T-cell (primary cell): ENCODE measurements around the gene TMEM184A. TPM values are rescaled to one million over a fixed set of nuclear protein-coding genes. Genes with fewer than 3 reads are reported as not detected.

Experiments
- ATAC-seq, 4 experiments: fragments of 200-7000 bp in 3 of 4; fragments of 150-1000 bp in 1 of 4; cut with Tn5 transposase; replicated peaks in 1 of 4; 1 replicate in 3 of 4; 2 replicates in 1 of 4; pipeline ENCODE4 v1.10.0; 2021; ENCODE audit warnings: moderate library complexity in 3 of 4, mild to moderate bottlenecking in 2 of 4, moderate number of reproducible peaks in 1 of 4
- CTCF ChIA-PET, 2 donors: fragments of 300-600 bp; sonication (Branson Sonifier 250); formaldehyde crosslinking; loops; one replicate each; lab custom pipeline; 2022; ENCODE audit warnings: antibody characterized with exemption in 2 of 2; lab: Charles Lee
- POLR2A ChIA-PET, 2 donors: fragments of 300-600 bp; sonication (Branson Sonifier 250); formaldehyde crosslinking; loops; one replicate each; lab custom pipeline; 2022; ENCODE audit warnings: antibody characterized with exemption in 2 of 2; lab: Charles Lee
- DNase-seq, 35 experiments: peaks; one replicate each; pipeline versions ENCODE4 v3.0.0 to v3.0.0-alpha.2; 2013 to 2023
- H3K27ac ChIP-seq: one replicate; pipeline ENCODE4 v1.5.1; 2013; ENCODE audit warnings: low read length
- H3K27me3 ChIP-seq, 2 experiments: replicated peaks in 1 of 2; 1 replicate in 1 of 2; 2 replicates in 1 of 2; pipeline versions ENCODE4 v1.6.1 to v1.7.0; 2013; ENCODE audit warnings: low read length in 1 of 2, mixed read lengths in 1 of 2; ENCODE audit not compliant: control insufficient read depth in 2 of 2, insufficient read depth in 2 of 2; ENCODE audit errors: extremely low read depth in 1 of 2
- H3K36me3 ChIP-seq, 2 donors: 1 replicate in 1 of 2; 2 replicates in 1 of 2; pipeline versions ENCODE4 v1.6.1 to v1.7.0; 2013; ENCODE audit warnings: low read length in 1 of 2; ENCODE audit not compliant: control insufficient read depth in 2 of 2, insufficient read depth in 1 of 2; ENCODE audit errors: extremely low read depth in 1 of 2
- H3K4me1 ChIP-seq, 2 experiments: 1 replicate in 1 of 2; 2 replicates in 1 of 2; pipeline versions ENCODE4 v1.6.1 to v1.7.0; 2013; ENCODE audit warnings: low read length in 2 of 2, mixed read lengths in 1 of 2; ENCODE audit not compliant: insufficient read depth in 2 of 2, control insufficient read depth in 1 of 2; ENCODE audit errors: extremely low read depth in 1 of 2
- H3K4me3 ChIP-seq, 2 donors: 1 replicate in 1 of 2; 2 replicates in 1 of 2; pipeline versions ENCODE4 v1.5.1 to v1.7.0; 2013; ENCODE audit warnings: mild to moderate bottlenecking in 2 of 2, low read length in 1 of 2, moderate library complexity in 1 of 2; ENCODE audit not compliant: control insufficient read depth in 1 of 2; ENCODE audit errors: extremely low read depth in 1 of 2
- H3K9me3 ChIP-seq: 2 replicates; pipeline ENCODE4 v1.7.0; 2013
- H3K27ac Mint-ChIP-seq, 2 donors: one replicate each; pipeline ENCODE4 v1.8.0; 2020 to 2021; ENCODE audit warnings: mild to moderate bottlenecking in 2 of 2, mixed read lengths in 2 of 2
- H3K27me3 Mint-ChIP-seq, 2 donors: one replicate each; pipeline ENCODE4 v1.8.0; 2021 to 2022; ENCODE audit warnings: mixed read lengths in 2 of 2
- H3K36me3 Mint-ChIP-seq: one replicate; pipeline ENCODE4 v1.8.0; 2021; ENCODE audit warnings: mixed read lengths
- H3K4me1 Mint-ChIP-seq, 3 donors: one replicate each; pipeline ENCODE4 v1.8.0; 2020 to 2022; ENCODE audit warnings: mixed read lengths in 3 of 3, mild to moderate bottlenecking in 1 of 3
- H3K4me3 Mint-ChIP-seq, 3 donors: one replicate each; pipeline ENCODE4 v1.8.0; 2020 to 2022; ENCODE audit warnings: mild to moderate bottlenecking in 3 of 3, mixed read lengths in 3 of 3, moderate library complexity in 3 of 3
- H3K9me3 Mint-ChIP-seq, 3 donors: one replicate each; pipeline ENCODE4 v1.8.0; 2020 to 2022; ENCODE audit warnings: mixed read lengths in 3 of 3
- WGBS: methylation state at CpG from one replicate; pipeline ENCODE4 v1.1.5; 2013; ENCODE audit warnings: missing lambda C conversion rate; ENCODE audit not compliant: insufficient coverage; 5-methylcytosine and 5-hydroxymethylcytosine counted together
- total RNA-seq, 35 experiments: library from RNA in 6 of 35; stranded (reverse) in 6 of 35; fragments of 120-200 nt in 1 of 35; gene quantifications; one replicate each; pipeline versions ENCODE4 v1.2.1 to v1.2.4 and lab custom pipeline; 2013 to 2026

The TMEM184A gene
- total RNA-seq, 5 donors from 2014 or later (not counting 1 experiment from before 2014, with no cell fraction given), result 0.18 to 0.38 (median 0.33) TPM; not detected in 2

DNA sequence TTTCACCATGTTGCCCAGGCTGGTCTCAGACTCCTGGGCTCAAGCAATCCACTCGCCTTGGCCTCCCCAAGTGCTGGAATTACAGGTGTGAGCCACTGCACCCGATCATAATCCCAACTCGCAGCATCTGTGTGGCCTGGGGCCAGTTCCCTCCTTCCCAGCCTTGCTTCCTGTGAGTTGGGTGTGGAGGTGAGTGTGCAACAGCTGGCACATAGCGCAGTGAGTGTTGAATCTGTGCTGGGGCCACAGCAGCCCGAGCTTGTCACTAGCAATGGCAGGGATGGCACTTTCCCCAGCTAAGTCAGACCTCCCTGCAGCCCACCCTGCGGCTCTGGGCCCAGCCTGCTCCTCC lies 12.2 kb downstream of the TMEM184A start:
- Mint-ChIP-seq H3K27ac (no peak overlapping the region), H3K4me1 (peaks cover 0 to 7% (median 3%) of the 10 kb centered on the region in 3 donors), H3K4me3 (no peak overlapping the region), H3K9me3 (no peaks in the 10 kb centered on the region), H3K36me3 (peaks cover 12% of the 10 kb centered on the region), H3K27me3 (no peaks in the 10 kb centered on the region)
- ChIA-PET POLR2A (interaction anchor here (0.6 kb wide), 2 partner anchors 9 to 14 kb away, joined by 4 to 7 read pairs; no protein-coding TSS in a partner anchor), CTCF (no interaction called here)
- Histone ChIP-seq H3K36me3 (peaks cover 25 to 42% of the 10 kb centered on the region in 2 donors), H3K4me1 (no peaks in the 10 kb centered on the region), H3K27ac (no peak overlapping the region), H3K4me3 (no peak overlapping the region), H3K9me3 (no peaks in the 10 kb centered on the region), H3K27me3 (no peaks in the 10 kb centered on the region)
- DNase-seq, result no peak
- 98% methylated on average over 5 of the region's 6 CpGs for WGBS
- ATAC-seq, result no peak

DNA sequence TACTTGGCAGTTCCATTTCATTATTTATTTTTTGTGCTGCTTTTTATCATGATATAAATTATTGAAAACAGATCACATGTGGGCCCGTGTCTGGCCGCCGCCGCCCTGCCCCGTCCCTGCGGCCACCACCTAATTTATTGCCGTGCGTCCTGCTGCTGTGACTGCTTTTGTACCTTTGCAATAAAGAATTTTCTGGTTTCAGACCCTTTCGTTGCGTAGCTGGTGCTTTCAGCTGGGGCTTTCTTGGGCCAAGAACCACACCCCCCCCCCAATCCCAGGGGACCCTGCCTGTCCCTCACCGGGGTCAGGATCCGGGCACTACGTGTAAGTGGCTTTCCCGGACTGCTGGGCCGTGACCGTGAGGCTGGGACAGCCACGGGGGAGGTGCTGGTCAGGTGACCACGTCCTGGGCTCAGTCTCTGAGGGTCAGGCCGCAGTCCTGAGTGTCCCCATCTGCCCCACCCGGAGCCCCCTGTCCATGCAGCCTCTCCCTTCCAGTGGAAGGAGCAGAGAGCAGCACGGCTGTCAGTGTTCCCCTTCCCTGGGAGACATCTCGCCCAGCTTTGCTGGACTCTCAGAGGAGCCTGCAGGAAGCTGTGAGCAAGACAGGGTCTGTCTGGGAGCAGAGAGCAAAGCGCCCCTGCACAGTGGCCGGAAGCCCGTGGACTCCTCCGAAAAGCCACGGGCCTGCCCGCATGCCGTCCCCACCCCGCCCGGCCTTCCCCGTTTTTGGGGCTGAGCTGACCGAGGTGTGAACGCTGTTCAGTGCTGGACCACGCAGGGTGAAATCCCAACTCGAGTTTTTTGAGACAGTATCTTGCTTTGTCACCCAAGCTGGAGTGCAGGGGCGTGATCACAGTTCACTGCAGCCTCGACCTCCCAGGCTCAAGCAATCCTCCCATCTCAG lies 12.9 kb downstream of the TMEM184A start:
- DNase-seq (no peak), ATAC-seq (no peak)
- H3K36me3 ChIP-seq, result peaks cover 28 to 44% of the 10 kb centered on the region in 2 donors
- WGBS, result 87% methylated on average over 28 of the region's 38 CpGs
- no peaks in the 10 kb centered on the region for H3K9me3 ChIP-seq
- H3K4me1 ChIP-seq, result no peaks in the 10 kb centered on the region
- POLR2A ChIA-PET, result interaction anchor here (0.6 kb wide), 2 partner anchors 8 to 14 kb away, joined by 4 to 7 read pairs; no protein-coding TSS in a partner anchor
- H3K27ac ChIP-seq, result no peak overlapping the region
- H3K27me3 Mint-ChIP-seq, result no peaks in the 10 kb centered on the region
- peaks cover 12% of the 10 kb centered on the region for H3K36me3 Mint-ChIP-seq
- peaks cover 0 to under 1% (median 0%) of the 10 kb centered on the region in 3 donors for H3K4me1 Mint-ChIP-seq
- no peak overlapping the region for H3K4me3 Mint-ChIP-seq
- H3K27me3 ChIP-seq, result no peaks in the 10 kb centered on the region
- no peak overlapping the region for H3K27ac Mint-ChIP-seq
- no peak overlapping the region for H3K4me3 ChIP-seq
- H3K9me3 Mint-ChIP-seq, result no peaks in the 10 kb centered on the region
- CTCF ChIA-PET, result no interaction called here

DNA sequence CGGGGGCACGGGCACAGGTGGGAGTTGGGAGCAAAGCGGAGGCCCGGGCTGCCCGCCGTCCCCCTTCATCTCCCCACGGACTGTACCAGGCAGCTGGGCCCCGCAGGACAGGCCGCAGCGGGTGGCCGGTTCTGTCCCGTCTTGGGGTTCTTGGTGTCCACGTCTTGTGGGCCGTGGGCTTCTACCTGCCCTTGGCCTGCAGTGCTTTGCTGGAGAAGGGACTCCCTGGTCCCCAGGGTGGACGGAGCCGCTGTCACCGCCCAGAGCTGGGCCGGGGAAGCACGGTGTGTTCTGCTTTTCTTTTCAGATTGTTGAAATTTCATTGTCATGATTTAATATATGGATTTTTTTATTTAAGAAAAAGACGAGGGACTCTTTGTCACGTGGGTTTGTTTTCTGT lies 13.7 kb downstream of the TMEM184A start:
- Histone ChIP-seq H3K4me1 (peaks cover 0 to 3% of the 10 kb centered on the region in 2 experiments), H3K36me3 (peaks cover 28 to 47% of the 10 kb centered on the region in 2 donors), H3K27me3 (no peaks in the 10 kb centered on the region), H3K9me3 (no peaks in the 10 kb centered on the region), H3K27ac (no peak overlapping the region), H3K4me3 (no peak overlapping the region)
- ATAC-seq (no peak), DNase-seq (no peak)
- Mint-ChIP-seq H3K4me3 (no peak overlapping the region), H3K9me3 (no peaks in the 10 kb centered on the region), H3K27me3 (no peaks in the 10 kb centered on the region), H3K36me3 (peaks cover 14% of the 10 kb centered on the region), H3K27ac (no peak overlapping the region), H3K4me1 (peaks cover 0 to 2% (median 2%) of the 10 kb centered on the region in 3 donors)
- POLR2A ChIA-PET, result no interaction called here
- CTCF ChIA-PET, result no interaction called here
- 96% methylated on average over 17 of the region's 21 CpGs for WGBS

DNA sequence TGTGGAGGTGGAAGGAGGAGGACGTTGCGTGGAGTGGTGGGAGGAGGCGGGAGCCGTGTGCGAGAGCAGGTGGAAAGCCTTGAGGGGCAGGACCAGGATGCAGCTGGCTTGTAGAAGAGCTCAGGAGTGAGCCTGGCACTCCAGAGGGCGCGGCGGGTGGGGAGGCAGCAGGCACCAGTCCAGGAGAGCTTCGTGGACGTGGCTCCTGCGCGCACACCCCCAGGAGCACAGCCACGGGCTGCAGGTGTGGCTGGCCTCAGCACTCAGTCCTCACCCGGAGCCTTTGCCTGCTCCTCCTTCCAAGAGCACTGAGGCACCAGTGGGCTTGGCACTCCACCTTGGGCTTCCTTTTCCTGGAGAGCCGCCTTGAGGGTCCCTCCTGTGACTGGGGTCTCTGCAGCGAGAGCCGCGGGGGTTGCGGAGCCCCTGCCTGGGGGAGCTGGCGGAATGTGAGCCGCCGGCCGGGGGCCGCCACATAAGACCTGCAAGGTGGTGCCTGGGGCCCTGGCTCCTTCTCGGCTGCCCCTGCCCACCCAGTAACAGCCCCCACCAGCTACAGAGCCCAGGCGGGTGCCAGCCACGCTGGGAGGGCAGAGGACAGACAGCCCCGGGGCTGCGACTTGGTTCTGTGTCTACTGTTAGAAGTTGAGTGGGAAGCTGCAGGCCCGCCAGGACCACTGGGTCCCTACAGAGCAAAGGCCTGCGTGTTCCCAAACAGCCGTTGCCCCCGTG lies 14.4 kb downstream of the TMEM184A start:
- Mint-ChIP-seq H3K27ac (no peak overlapping the region), H3K4me3 (no peak overlapping the region)
- no peak overlapping the region for H3K4me3 ChIP-seq

DNA sequence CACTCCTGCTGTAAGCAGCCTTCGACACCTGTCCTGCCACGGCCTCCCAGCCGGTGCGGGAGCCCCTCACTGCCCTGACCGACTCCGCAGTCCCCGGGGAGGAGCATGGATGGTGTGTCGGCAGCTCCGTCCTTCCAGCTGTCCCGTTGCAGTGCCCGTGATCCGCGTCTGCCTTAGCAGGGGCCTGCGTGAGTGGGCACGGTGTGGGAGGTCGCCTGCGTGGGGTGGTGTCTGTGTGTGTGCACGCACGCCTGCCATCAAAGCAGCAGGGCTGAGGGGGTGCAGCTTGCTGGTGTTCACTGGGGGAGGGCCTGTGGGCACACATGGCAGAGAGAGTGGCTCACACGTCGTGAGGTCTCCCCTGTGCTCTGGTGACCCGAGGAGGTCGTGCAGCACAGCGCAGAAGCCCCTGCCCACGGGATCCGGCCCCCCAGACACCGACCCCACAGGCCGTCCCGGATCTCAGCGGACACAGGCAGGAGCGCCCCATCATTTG lies 15.2 kb downstream of the TMEM184A start:
- Histone ChIP-seq H3K36me3 (peaks cover 24 to 51% of the 10 kb centered on the region in 2 donors), H3K27me3 (no peaks in the 10 kb centered on the region), H3K9me3 (no peaks in the 10 kb centered on the region), H3K27ac (no peak overlapping the region), H3K4me1 (peaks cover 0 to 9% of the 10 kb centered on the region in 2 experiments), H3K4me3 (no peak overlapping the region)
- ChIA-PET CTCF (no interaction called here), POLR2A (no interaction called here)
- H3K36me3 Mint-ChIP-seq, result peaks cover 17% of the 10 kb centered on the region
- WGBS, result 91% methylated on average over 31 of the region's 31 CpGs
- H3K27me3 Mint-ChIP-seq, result no peaks in the 10 kb centered on the region
- no peak overlapping the region for H3K4me3 Mint-ChIP-seq
- H3K4me1 Mint-ChIP-seq, result peaks cover 0 to 8% (median 7%) of the 10 kb centered on the region in 3 donors
- no peak for DNase-seq
- H3K27ac Mint-ChIP-seq, result no peak overlapping the region
- no peaks in the 10 kb centered on the region for H3K9me3 Mint-ChIP-seq
- ATAC-seq, result no peak

More for the DNA sequence above, 14.4 kb downstream of the TMEM184A start:
- Mint-ChIP-seq H3K9me3 (no peaks in the 10 kb centered on the region), H3K27me3 (no peaks in the 10 kb centered on the region), H3K36me3 (peaks cover 14% of the 10 kb centered on the region), H3K4me1 (peaks cover 0 to 3% (median 2%) of the 10 kb centered on the region in 3 donors)
- Histone ChIP-seq H3K27ac (no peak overlapping the region), H3K36me3 (peaks cover 25 to 47% of the 10 kb centered on the region in 2 donors), H3K4me1 (peaks cover 0 to 8% of the 10 kb centered on the region in 2 experiments), H3K9me3 (no peaks in the 10 kb centered on the region), H3K27me3 (no peaks in the 10 kb centered on the region)
- 93% methylated on average over 24 of the region's 33 CpGs for WGBS
- DNase-seq (peak in 1 of 35 experiments; percentile 3), ATAC-seq (no peak)
- POLR2A ChIA-PET, result no interaction called here
- CTCF ChIA-PET, result no interaction called here
